ENCODE results near the gene CNKSR3.

GRCh38 chr6:154496186-154496585, 14.3 kb downstream of the CNKSR3 start:
- TF ChIP-seq CTCF (IDR thresholded peaks at IDR 0.05; ENCODE audit: low read length) (no peak), EZH2 (IDR thresholded peaks at IDR 0.05; ENCODE audit: borderline replicate concordance, low read length) (no peak)
